ENCODE measurements around the gene PPP1R14B.

- TF ChIP-seq CTCF (IDR thresholded peaks at IDR 0.05 in 4 of 5, conservative IDR thresholded peaks at IDR 0.05 in 1 of 5) (no peak), POLR2A (IDR thresholded peaks at IDR 0.05) (no peak)
Observed at GRCh38 chr11:64263947-64264317, 17.2 kb upstream of the PPP1R14B start.

Measured in gastrocnemius medialis (tissue), 4 donors.